ENCODE data around the gene SYT17.

GRCh38 chr16:19240494-19240893 lies 72.5 kb downstream of the SYT17 start:
- TF ChIP-seq EZH2 (IDR thresholded peaks at IDR 0.05; ENCODE audit: borderline replicate concordance, low read length) = no peak
- no peak for TF ChIP-seq CTCF (IDR thresholded peaks at IDR 0.05; ENCODE audit: low read length)

Data from OCI-LY1 (cell line).